Measurements from ENCODE around the gene EPS8L3.

Gene EPS8L3

GRCh38 chr1:109790735-109791494 is 27.2 kb upstream of the EPS8L3 start:
- no peak overlapping the region for H3K27ac ChIP-seq
- no peak overlapping the region for H3K4me3 ChIP-seq (ENCODE audit: low read depth, low read length)
- in situ Hi-C loops (cut with HindIII; ENCODE audit: low pct_ligation_motif_present, low sequenced_read_pairs): no loop called here
- no peaks in the 10 kb centered on the region for H3K36me3 ChIP-seq (replicated peaks)
- no peaks in the 10 kb centered on the region for H3K27me3 ChIP-seq (replicated peaks)
- TF ChIP-seq CTCF (IDR thresholded peaks at IDR 0.05; ENCODE audit: low read depth, low read length, missing control alignments): peak; percentile 64
- DNase-seq: no peak

- in situ Hi-C loops (cut with HindIII; ENCODE audit: low pct_ligation_motif_present, low sequenced_read_pairs): no loop called here
- Histone ChIP-seq H3K4me3 (ENCODE audit: low read depth, low read length) (no peak overlapping the region), H3K36me3 (replicated peaks) (no peaks in the 10 kb centered on the region), H3K27ac (no peak overlapping the region), H3K27me3 (replicated peaks) (no peaks in the 10 kb centered on the region)
- TF ChIP-seq CTCF (IDR thresholded peaks at IDR 0.05; ENCODE audit: low read depth, low read length, missing control alignments): no peak
- no peak for DNase-seq
Measured at GRCh38 chr1:109790329-109790728, 26.6 kb upstream of the EPS8L3 start.

GRCh38 chr1:109789551-109790180 is 25.9 kb upstream of the EPS8L3 start:
- no peak for TF ChIP-seq CTCF (IDR thresholded peaks at IDR 0.05; ENCODE audit: low read depth, low read length, missing control alignments)
- DNase-seq: no peak
- in situ Hi-C loops (cut with HindIII; ENCODE audit: low pct_ligation_motif_present, low sequenced_read_pairs): no loop called here

GRCh38 chr1:109788695-109789521 is 25.2 kb upstream of the EPS8L3 start:
- Histone ChIP-seq H3K27me3 (replicated peaks) (no peaks in the 10 kb centered on the region), H3K4me3 (ENCODE audit: low read depth, low read length) (no peak overlapping the region), H3K36me3 (replicated peaks) (no peaks in the 10 kb centered on the region), H3K27ac (no peak overlapping the region)
- DNase-seq: no peak
- in situ Hi-C loops (cut with HindIII; ENCODE audit: low pct_ligation_motif_present, low sequenced_read_pairs): no loop called here
- peak; percentile 74 for TF ChIP-seq CTCF (IDR thresholded peaks at IDR 0.05; ENCODE audit: low read depth, low read length, missing control alignments)

More at GRCh38 chr1:109789551-109790180, 25.9 kb upstream of the EPS8L3 start:
- no peak overlapping the region for H3K4me3 ChIP-seq (ENCODE audit: low read depth, low read length)
- H3K27ac ChIP-seq: no peak overlapping the region
- no peaks in the 10 kb centered on the region for H3K27me3 ChIP-seq (replicated peaks)
- no peaks in the 10 kb centered on the region for H3K36me3 ChIP-seq (replicated peaks)

GRCh38 chr1:109787845-109788601 is 24.3 kb upstream of the EPS8L3 start:
- no peak overlapping the region for H3K27ac ChIP-seq
- H3K4me3 ChIP-seq (ENCODE audit: low read depth, low read length): no peak overlapping the region
- no peak for TF ChIP-seq CTCF (IDR thresholded peaks at IDR 0.05; ENCODE audit: low read depth, low read length, missing control alignments)
- H3K36me3 ChIP-seq (replicated peaks): no peaks in the 10 kb centered on the region
- in situ Hi-C loops (cut with HindIII; ENCODE audit: low pct_ligation_motif_present, low sequenced_read_pairs): no loop called here
- no peak for DNase-seq
- no peaks in the 10 kb centered on the region for H3K27me3 ChIP-seq (replicated peaks)

All from brain microvascular endothelial cell (primary cell).